ENCODE measurements around the gene TESPA1.

The TESPA1 gene

GRCh38 chr12:54984658-54985376 is at the start of gene TESPA1:
Gene TESPA1, minus strand, starts transcription at chr12:54984762. Its CDS starts 10,200 bp downstream, at chr12:54974562.
- in situ Hi-C loops (cut with HindIII; ENCODE audit: low pct_ligation_motif_present, low pct_unique_long_range_greater_than_20kb, low sequenced_read_pairs): no loop called here
- DNase-seq: no peak

DNA sequence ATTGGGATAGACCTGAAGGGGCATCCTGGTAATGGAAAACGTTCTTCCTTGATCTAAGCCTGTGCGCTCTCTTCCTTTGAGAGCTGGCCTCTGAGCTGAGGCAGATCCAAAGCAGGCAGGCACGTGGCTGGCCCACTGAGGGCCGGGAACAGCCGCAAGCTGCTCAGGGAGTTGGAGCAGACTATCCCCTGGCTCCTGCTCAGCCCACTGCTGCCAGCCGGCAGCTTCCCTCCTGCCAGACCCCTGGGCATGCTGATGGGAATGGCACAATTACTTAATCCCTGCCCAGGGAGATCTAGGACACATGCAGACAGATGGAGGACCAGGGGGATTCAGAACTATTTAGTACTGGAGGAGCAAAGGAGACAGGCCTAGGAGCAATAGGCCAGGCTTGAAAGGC is 49.7 kb upstream of the TESPA1 start:
- no peak for DNase-seq
- in situ Hi-C loops (cut with HindIII; ENCODE audit: low pct_ligation_motif_present, low pct_unique_long_range_greater_than_20kb, low sequenced_read_pairs): no loop called here

DNA sequence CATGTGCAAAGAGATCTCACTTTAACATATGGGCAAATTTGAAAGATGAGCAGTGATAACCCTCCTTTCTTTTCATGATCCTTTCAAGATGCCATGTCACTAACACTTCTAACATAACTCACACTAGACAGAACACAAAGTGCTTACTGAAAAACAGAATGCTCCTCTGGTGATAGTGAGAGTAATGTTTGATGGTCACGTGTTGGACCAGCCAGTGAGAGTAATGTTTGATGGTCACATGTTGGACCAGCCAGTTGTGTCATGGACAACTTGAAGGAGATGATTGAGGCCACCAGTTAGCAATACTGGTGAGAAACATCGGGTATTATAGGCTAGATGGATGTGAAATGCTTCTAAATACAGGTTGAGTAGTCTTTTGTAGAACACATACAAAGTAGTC is 40.9 kb upstream of the TESPA1 start:
- in situ Hi-C loops (cut with HindIII; ENCODE audit: low pct_ligation_motif_present, low pct_unique_long_range_greater_than_20kb, low sequenced_read_pairs): no loop called here
- no peak for DNase-seq

GRCh38 chr12:55024575-55024974 is 40.0 kb upstream of the TESPA1 start:
- DNase-seq: no peak
- in situ Hi-C loops (cut with HindIII; ENCODE audit: low pct_ligation_motif_present, low pct_unique_long_range_greater_than_20kb, low sequenced_read_pairs): no loop called here

DNA sequence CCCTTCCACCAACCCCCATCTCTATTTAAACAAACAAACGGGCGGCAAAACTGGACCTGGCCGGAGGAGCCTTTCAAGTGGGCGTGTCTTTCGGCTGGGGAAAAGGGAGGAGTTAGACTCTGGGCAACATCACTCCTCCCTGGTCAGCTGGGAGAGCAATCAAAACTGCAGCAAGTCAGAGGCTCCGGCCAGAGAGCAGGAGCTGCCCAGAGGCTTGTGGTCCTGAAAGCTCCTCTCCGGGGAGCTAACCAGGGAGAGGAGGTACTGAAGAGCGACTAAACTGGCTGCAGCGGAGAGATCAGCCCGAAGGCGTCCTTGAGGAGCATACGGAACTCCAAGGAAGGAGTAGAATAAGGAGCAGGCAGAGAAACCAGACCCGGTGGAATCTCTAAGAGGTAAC is 35.2 kb upstream of the TESPA1 start, which contains the start of gene NEUROD4:
Gene NEUROD4, plus strand, starts transcription at position 191 of the 400 bp plus-strand sequence. CDS start 6,466 bp downstream, outside the sequence.
- in situ Hi-C loops (cut with HindIII; ENCODE audit: low pct_ligation_motif_present, low pct_unique_long_range_greater_than_20kb, low sequenced_read_pairs): no loop called here
- peak; percentile 82 for DNase-seq

GRCh38 chr12:55017416-55017925 is 32.9 kb upstream of the TESPA1 start:
- DNase-seq: no peak

GRCh38 chr12:55008944-55009585 is 24.5 kb upstream of the TESPA1 start:
- in situ Hi-C loops (cut with HindIII; ENCODE audit: low pct_ligation_motif_present, low pct_unique_long_range_greater_than_20kb, low sequenced_read_pairs): no loop called here
- DNase-seq: no peak

More at GRCh38 chr12:55017416-55017925, 32.9 kb upstream of the TESPA1 start:
- in situ Hi-C loops (cut with HindIII; ENCODE audit: low pct_ligation_motif_present, low pct_unique_long_range_greater_than_20kb, low sequenced_read_pairs): no loop called here

DNA sequence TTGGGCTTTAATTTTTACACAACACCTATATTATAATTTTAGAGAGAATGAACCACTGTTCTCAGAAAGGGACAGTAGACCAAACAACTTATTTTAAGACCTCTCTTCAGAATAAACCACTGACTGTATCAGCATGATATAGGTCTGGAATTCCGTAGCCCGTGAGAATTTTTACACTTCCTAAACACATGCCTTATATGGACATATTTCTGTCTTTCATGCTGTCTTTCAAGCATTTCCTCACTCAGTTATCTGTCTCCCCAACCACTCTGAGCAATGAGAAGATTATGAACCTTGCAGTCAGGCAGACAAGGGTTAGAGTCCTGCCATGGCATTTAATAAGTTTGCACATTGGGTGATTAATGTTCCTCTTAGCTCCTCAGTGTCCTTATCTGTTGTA is 17.8 kb upstream of the TESPA1 start:
- no peak for DNase-seq
- in situ Hi-C loops (cut with HindIII; ENCODE audit: low pct_ligation_motif_present, low pct_unique_long_range_greater_than_20kb, low sequenced_read_pairs): no loop called here

DNA sequence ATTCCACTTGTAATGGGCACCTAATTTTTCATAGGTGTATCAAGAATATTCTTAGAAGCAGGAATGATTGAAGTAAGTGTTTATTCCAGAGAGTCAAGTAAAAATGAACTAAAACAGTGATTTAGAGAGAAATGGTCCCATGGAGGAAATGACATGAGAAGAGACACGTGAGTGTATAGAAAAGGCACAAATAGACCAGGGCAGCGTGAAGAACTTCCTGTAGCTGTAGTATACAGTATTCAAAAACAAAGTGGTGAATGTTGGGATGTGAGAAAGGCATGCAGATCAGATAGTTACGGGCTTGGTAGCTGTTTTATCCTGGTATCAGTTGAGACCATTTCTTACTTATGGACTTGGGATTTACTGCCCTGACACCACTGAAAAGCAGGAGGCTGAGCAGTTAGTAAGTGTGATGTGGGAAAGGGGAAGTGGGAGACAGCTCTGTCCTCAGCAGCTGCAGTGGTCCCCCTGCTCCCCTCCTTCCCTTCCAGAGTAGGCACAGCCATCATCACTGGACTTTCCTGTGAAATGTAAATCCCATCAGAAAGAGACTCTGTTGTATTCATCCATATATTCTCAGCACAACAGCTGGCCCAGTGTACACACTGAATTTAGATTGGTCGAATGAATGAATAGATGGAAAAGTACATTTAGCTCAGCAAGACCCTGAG is 16.8 kb upstream of the TESPA1 start:
- in situ Hi-C loops (cut with HindIII; ENCODE audit: low pct_ligation_motif_present, low pct_unique_long_range_greater_than_20kb, low sequenced_read_pairs): no loop called here
- DNase-seq: no peak

- in situ Hi-C loops (cut with HindIII; ENCODE audit: low pct_ligation_motif_present, low pct_unique_long_range_greater_than_20kb, low sequenced_read_pairs): no loop called here
- no peak for DNase-seq
Observed at GRCh38 chr12:54998958-54999510, 14.5 kb upstream of the TESPA1 start.

GRCh38 chr12:54997929-54998522 is 13.5 kb upstream of the TESPA1 start:
- in situ Hi-C loops (cut with HindIII; ENCODE audit: low pct_ligation_motif_present, low pct_unique_long_range_greater_than_20kb, low sequenced_read_pairs): no loop called here
- no peak for DNase-seq

GRCh38 chr12:54996205-54996604 is 11.6 kb upstream of the TESPA1 start:
- DNase-seq: no peak
- in situ Hi-C loops (cut with HindIII; ENCODE audit: low pct_ligation_motif_present, low pct_unique_long_range_greater_than_20kb, low sequenced_read_pairs): no loop called here

DNA sequence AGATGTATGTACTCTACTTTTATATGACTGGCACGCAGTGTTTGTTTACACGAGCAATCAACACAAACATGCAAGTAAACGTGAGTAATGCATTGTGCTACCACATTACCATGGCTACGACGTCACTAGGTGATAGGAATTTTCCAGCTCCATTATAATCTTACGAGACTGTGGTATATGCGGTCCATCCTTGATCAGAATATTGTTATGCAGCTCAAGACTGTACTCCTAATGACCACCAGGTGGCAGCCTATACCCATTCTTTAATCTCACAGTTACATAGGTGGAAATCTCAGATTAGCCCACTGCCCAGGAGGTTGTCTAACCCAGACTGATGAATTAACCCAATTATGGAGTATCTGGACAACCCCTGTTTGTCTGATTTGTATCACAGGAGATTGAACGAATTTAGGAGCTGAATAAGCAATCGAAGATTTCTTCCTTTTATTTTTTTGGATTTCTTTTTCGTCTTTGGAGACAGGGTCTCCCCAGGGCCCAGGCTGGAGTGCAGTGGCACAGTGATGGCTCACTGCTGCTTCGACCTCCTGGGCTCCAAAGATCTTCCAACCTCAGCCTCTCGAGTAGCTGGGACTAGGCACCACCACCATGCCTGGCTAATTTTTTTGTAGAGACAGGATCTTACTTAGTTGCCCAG is 8.7 kb upstream of the TESPA1 start:
- peak; percentile 72 for DNase-seq
- in situ Hi-C loops (cut with HindIII; ENCODE audit: low pct_ligation_motif_present, low pct_unique_long_range_greater_than_20kb, low sequenced_read_pairs): no loop called here

- DNase-seq: no peak
- in situ Hi-C loops (cut with HindIII; ENCODE audit: low pct_ligation_motif_present, low pct_unique_long_range_greater_than_20kb, low sequenced_read_pairs): no loop called here
Observed at GRCh38 chr12:54991991-54992375, 7.4 kb upstream of the TESPA1 start.

GRCh38 chr12:54991161-54991990 is 6.8 kb upstream of the TESPA1 start:
- in situ Hi-C loops (cut with HindIII; ENCODE audit: low pct_ligation_motif_present, low pct_unique_long_range_greater_than_20kb, low sequenced_read_pairs): no loop called here
- DNase-seq: no peak

- DNase-seq: no peak
- in situ Hi-C loops (cut with HindIII; ENCODE audit: low pct_ligation_motif_present, low pct_unique_long_range_greater_than_20kb, low sequenced_read_pairs): no loop called here
Observed at GRCh38 chr12:54989829-54990228, 5.3 kb upstream of the TESPA1 start.

GRCh38 chr12:54988402-54989054 is 4.0 kb upstream of the TESPA1 start:
- no peak for DNase-seq
- in situ Hi-C loops (cut with HindIII; ENCODE audit: low pct_ligation_motif_present, low pct_unique_long_range_greater_than_20kb, low sequenced_read_pairs): no loop called here

Data from ACHN (cell line).